ENCODE data around the gene CBX8. TPM values are rescaled to one million over a fixed set of nuclear protein-coding genes. Genes with fewer than 3 reads are reported as not detected.

The CBX8 gene
- total RNA-seq, 4 donors from 2014 or later, result 1.7 to 3.5 (median 2.7) TPM

- intact Hi-C loops (cut with DNase I), result no loop called here
- DNase-seq, result no peak
Observed at GRCh38 chr17:79749958-79750357, 46.9 kb downstream of the CBX8 start.

GRCh38 chr17:79749156-79749815 is 47.6 kb downstream of the CBX8 start:
- TF ChIP-seq CTCF (IDR thresholded peaks at IDR 0.05) (no peak), POLR2A (IDR thresholded peaks at IDR 0.05) (no peak)
- Histone ChIP-seq H3K4me3 (replicated peaks in 1 of 3) (no peak overlapping the region), H3K27me3 (peaks cover 24% of the 10 kb centered on the region), H3K27ac (no peak overlapping the region), H3K36me3 (no peaks in the 10 kb centered on the region), H3K4me1 (peaks cover 5 to 20% of the 10 kb centered on the region in 2 donors), H3K9me3 (no peaks in the 10 kb centered on the region)
- DNase-seq, result no peak
- 76% methylated on average over 3 of the region's 3 CpGs for WGBS, 2 donors
- intact Hi-C loops (cut with DNase I), result no loop called here

More at GRCh38 chr17:79749958-79750357, 46.9 kb downstream of the CBX8 start:
- Histone ChIP-seq H3K27ac (no peak overlapping the region), H3K36me3 (no peaks in the 10 kb centered on the region), H3K4me1 (peaks cover 5 to 20% of the 10 kb centered on the region in 2 donors), H3K27me3 (peaks cover 24% of the 10 kb centered on the region), H3K4me3 (replicated peaks in 1 of 3) (no peak overlapping the region), H3K9me3 (no peaks in the 10 kb centered on the region)
- 63 to 65% methylated on average over 3 of the region's 3 CpGs for WGBS, 2 donors
- TF ChIP-seq CTCF (IDR thresholded peaks at IDR 0.05), result no peak
- no peak for TF ChIP-seq POLR2A (IDR thresholded peaks at IDR 0.05)

- H3K27ac ChIP-seq, result no peak overlapping the region
- H3K4me1 ChIP-seq, result peaks cover 5 to 20% of the 10 kb centered on the region in 2 donors
- H3K27me3 ChIP-seq, result peaks cover 24% of the 10 kb centered on the region
- TF ChIP-seq POLR2A (IDR thresholded peaks at IDR 0.05) (no peak), CTCF (IDR thresholded peaks at IDR 0.05) (no peak)
- H3K4me3 ChIP-seq (replicated peaks in 1 of 3), result no peak overlapping the region
- DNase-seq, result no peak
- intact Hi-C loops (cut with DNase I), result no loop called here
- 8 to 52% methylated on average over 3 to 25 of the region's 55 CpGs for WGBS, 2 donors
- H3K36me3 ChIP-seq, result no peaks in the 10 kb centered on the region
- H3K9me3 ChIP-seq, result no peaks in the 10 kb centered on the region
Observed at GRCh38 chr17:79748295-79749099, 48.4 kb downstream of the CBX8 start.

- peaks cover 5 to 20% of the 10 kb centered on the region in 2 donors for H3K4me1 ChIP-seq
- peaks cover 24% of the 10 kb centered on the region for H3K27me3 ChIP-seq
- intact Hi-C loops (cut with DNase I), result no loop called here
- no peaks in the 10 kb centered on the region for H3K9me3 ChIP-seq
- H3K4me3 ChIP-seq (replicated peaks in 1 of 3), result no peak overlapping the region
- 0 to 8% methylated on average over 7 to 10 of the region's 74 CpGs for WGBS, 2 donors
- TF ChIP-seq POLR2A (IDR thresholded peaks at IDR 0.05), result no peak
- TF ChIP-seq CTCF (IDR thresholded peaks at IDR 0.05), result no peak
- no peak for DNase-seq
- H3K27ac ChIP-seq, result no peak overlapping the region
- H3K36me3 ChIP-seq, result no peaks in the 10 kb centered on the region
Observed at GRCh38 chr17:79747508-79748294, 49.2 kb downstream of the CBX8 start.

All from thyroid gland (tissue), 4 donors.